ENCODE measurements around the gene RNF151. TPM values are rescaled to one million over a fixed set of nuclear protein-coding genes. Genes with fewer than 3 reads are reported as not detected.

RNF151 gene
- total and polyA plus RNA-seq, 10 of the 15 experiments (the other 5 are each of a cell fraction or from before 2014, with no cell fraction given) = 0.17 to 0.56 TPM; not detected in 8

DNA sequence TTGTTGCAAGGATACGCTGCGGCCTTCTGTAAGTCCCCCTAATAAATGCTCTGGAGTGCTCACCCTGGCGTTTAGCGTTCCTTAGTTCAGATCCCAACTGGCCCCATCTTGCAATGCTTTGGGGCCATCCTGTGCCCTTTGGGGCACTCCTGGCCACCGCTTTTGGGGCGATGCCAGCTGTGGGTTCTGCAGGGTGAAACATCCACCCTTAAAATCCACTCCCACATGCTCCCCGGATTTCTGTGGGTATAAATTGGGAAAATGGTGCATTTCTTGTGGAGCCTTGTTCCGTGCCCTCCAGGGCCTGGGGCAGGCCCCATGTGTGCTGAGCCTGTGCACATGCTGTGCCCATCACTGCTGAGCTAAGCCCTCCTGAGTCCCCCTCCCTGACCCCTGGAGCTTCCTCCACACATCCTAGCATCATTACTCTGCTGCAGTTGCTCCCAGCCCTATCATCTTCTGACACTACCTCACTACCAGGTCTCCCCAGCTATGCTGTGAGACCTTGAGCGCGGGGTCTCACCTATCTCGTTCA lies 29.6 kb upstream of the RNF151 start:
- Histone ChIP-seq H3K79me2 (ENCODE audit: control insufficient read depth, insufficient read depth, low read length) (peaks cover 9% of the 10 kb centered on the region), H3K4me3 (no peak overlapping the region), H3K36me3 (ENCODE audit: control insufficient read depth in 2 of 2, insufficient read depth in 2 of 2, low read length in 1 of 2) (peaks cover 0 to 5% of the 10 kb centered on the region in 2 experiments; a peak in 3 of 4 replicates), H2AFZ (ENCODE audit: control insufficient read depth, low read depth, low read length) (no peak overlapping the region), H3K9ac (ENCODE audit: control insufficient read depth, insufficient read depth, low read length) (no peak overlapping the region), H3K27me3 (replicated peaks in 1 of 2; ENCODE audit: control insufficient read depth in 2 of 2, insufficient read depth in 2 of 2, low read length in 1 of 2) (no peaks in the 10 kb centered on the region; a peak in 3 of 4 replicates), H3K4me2 (ENCODE audit: control insufficient read depth, insufficient read depth) (no peak overlapping the region), H3K27ac (ENCODE audit: control insufficient read depth, insufficient read depth) (no peak overlapping the region), H3K9me3 (replicated peaks; ENCODE audit: control insufficient read depth, insufficient read depth, low read length) (no peaks in the 10 kb centered on the region), H4K20me1 (ENCODE audit: control insufficient read depth, insufficient read depth) (no peaks in the 10 kb centered on the region), H3K4me1 (ENCODE audit: control insufficient read depth, insufficient read depth, low read length) (peaks cover 3% of the 10 kb centered on the region; the same call in 1 of the 2 replicates)
- ChIA-PET CTCF (no interaction called here), POLR2A (no interaction called here), SMC1A (ENCODE audit: uncharacterized antibody, unreplicated experiment) (interaction anchor here (0.5 kb wide), 1 partner anchor 464 kb away, joined by 3 read pairs; no protein-coding TSS in a partner anchor), RAD21 (ENCODE audit: unreplicated experiment) (no interaction called here)
- in situ Hi-C loops (cut with MboI) = loop anchor here (10.0 kb wide), 1 partner anchor 72 kb away; no protein-coding TSS in a partner anchor
- TF ChIP-seq SMAD5 (IDR thresholded peaks at IDR 0.05; ENCODE audit: low read depth) = no peak
- no peak for TF ChIP-seq CBX3 (IDR thresholded peaks at IDR 0.05; ENCODE audit: borderline replicate concordance, low read depth)
- no peak for TF ChIP-seq GATAD2B (conservative IDR thresholded peaks at IDR 0.05; ENCODE audit: low read depth)
- no peak for TF ChIP-seq RFX5 (IDR thresholded peaks at IDR 0.05; ENCODE audit: low read depth, low read length)
- DNase-seq (ENCODE audit: low read depth, low spot score) = no peak
- FAIRE-seq = no peak
- intact Hi-C loops (cut with micrococcal nuclease; ENCODE audit: unreplicated experiment) = no loop called here
- ATAC-seq = no peak
- 87% methylated on average over 11 of the region's 11 CpGs for WGBS (ENCODE audit: insufficient coverage, insufficient replicate concordance, low lambda C conversion rate, missing lambda C conversion rate)
- BruUV-seq (replicated peaks) = no TSS peak

DNA sequence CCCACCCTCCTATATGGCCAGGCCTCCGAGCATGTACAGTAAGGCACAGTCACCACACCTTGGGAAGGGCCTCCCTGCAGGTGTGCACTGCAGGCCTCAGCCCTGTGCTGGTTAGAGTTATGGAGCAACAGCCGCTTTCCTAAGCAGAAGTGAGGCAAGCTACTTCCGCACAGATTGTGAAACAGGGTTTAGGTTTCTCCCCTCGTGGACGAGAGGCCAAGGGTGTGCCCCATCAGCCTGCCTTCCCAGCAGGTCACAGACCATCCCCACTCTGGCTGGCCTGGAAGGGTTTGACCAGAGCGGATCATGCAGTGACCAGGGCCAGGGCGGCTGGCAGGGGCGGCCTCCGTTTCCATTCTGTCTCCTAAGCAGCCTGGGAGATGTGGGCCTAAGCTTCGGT lies 28.3 kb upstream of the RNF151 start:
- TF ChIP-seq CREM (IDR thresholded peaks at IDR 0.05; ENCODE audit: low read depth) = no peak
- TF ChIP-seq RFX5 (IDR thresholded peaks at IDR 0.05; ENCODE audit: low read depth, low read length) = no peak
- no peak for TF ChIP-seq ZNF207 (IDR thresholded peaks at IDR 0.05; ENCODE audit: borderline replicate concordance)
- no peak for TF ChIP-seq SIX5 (IDR thresholded peaks at IDR 0.05; ENCODE audit: low read depth, low read length, severe bottlenecking)
- no peak for TF ChIP-seq MEF2B (IDR thresholded peaks at IDR 0.05; ENCODE audit: partially characterized antibody, poor library complexity, severe bottlenecking)
- RAD21 ChIA-PET (ENCODE audit: unreplicated experiment) = no interaction called here
- POLR2A ChIA-PET = no interaction called here
- H3K79me2 ChIP-seq (ENCODE audit: control insufficient read depth, insufficient read depth, low read length) = peaks cover 18% of the 10 kb centered on the region
- no peak overlapping the region for H3K4me2 ChIP-seq (ENCODE audit: control insufficient read depth, insufficient read depth)
- TSS peak; percentile 22 for BruUV-seq (replicated peaks)
- no peak overlapping the region for H3K9ac ChIP-seq (ENCODE audit: control insufficient read depth, insufficient read depth, low read length)
- H3K27ac ChIP-seq (ENCODE audit: control insufficient read depth, insufficient read depth) = no peak overlapping the region
- H2AFZ ChIP-seq (ENCODE audit: control insufficient read depth, low read depth, low read length) = no peak overlapping the region
- DNase-seq (ENCODE audit: low read depth, low spot score) (no peak), FAIRE-seq (no peak), ATAC-seq (no peak)
- H3K9me3 ChIP-seq (replicated peaks; ENCODE audit: control insufficient read depth, insufficient read depth, low read length) = no peaks in the 10 kb centered on the region
- in situ Hi-C loops (cut with MboI) (loop anchor here (10.0 kb wide), 1 partner anchor 74 kb away; no protein-coding TSS in a partner anchor), intact Hi-C loops (cut with micrococcal nuclease; ENCODE audit: unreplicated experiment) (no loop called here)
- peaks cover 3% of the 10 kb centered on the region; the same call in 1 of the 2 replicates for H3K4me1 ChIP-seq (ENCODE audit: control insufficient read depth, insufficient read depth, low read length)
- no peaks in the 10 kb centered on the region for H3K27me3 ChIP-seq (replicated peaks in 1 of 2; ENCODE audit: control insufficient read depth in 2 of 2, insufficient read depth in 2 of 2, low read length in 1 of 2)
- CTCF ChIA-PET = no interaction called here
- WGBS (ENCODE audit: insufficient coverage, insufficient replicate concordance, low lambda C conversion rate, missing lambda C conversion rate) = 91% methylated on average over 10 of the region's 10 CpGs
- SMC1A ChIA-PET (ENCODE audit: uncharacterized antibody, unreplicated experiment) = no interaction called here
- H3K36me3 ChIP-seq (ENCODE audit: control insufficient read depth in 2 of 2, insufficient read depth in 2 of 2, low read length in 1 of 2) = peaks cover 0 to 5% of the 10 kb centered on the region in 2 experiments; a peak in 3 of 4 replicates
- H3K4me3 ChIP-seq = no peak overlapping the region
- H4K20me1 ChIP-seq (ENCODE audit: control insufficient read depth, insufficient read depth) = no peaks in the 10 kb centered on the region

All from GM12878 (cell line).